HepG2 (cell line): ENCODE data around the gene ZNF740. TPM values are rescaled to one million over a fixed set of nuclear protein-coding genes. Genes with fewer than 3 reads are reported as not detected.

Experiments
- ATAC-seq: fragments of 200-7000 bp; cut with Tn5 transposase; 3 replicates; pipeline ENCODE4 v1.9.1; 2020; ENCODE audit warnings: mild to moderate bottlenecking, moderate library complexity
- BruUV-seq: library from RNA; stranded (reverse); fragments of 400-500 nt; replicated peaks from 2 replicates; lab custom pipeline; 2021; lab: Mats Ljungman, UMichigan
- CTCF ChIA-PET: fragments of 300-600 bp; formaldehyde crosslinking; extraction: SDS; loops from one replicate; lab custom pipeline; 2021; ENCODE audit warnings: low total read pairs, inconsistent platforms, low intra/inter-chr PET ratio; lab: Yijun Ruan, JAX
- POLR2A ChIA-PET: fragments of 350-600 bp; sonication (Branson Sonifier 250); formaldehyde crosslinking; loops from one replicate; lab custom pipeline; 2020; ENCODE audit warnings: antibody characterized with exemption, inconsistent platforms; lab: Yijun Ruan, JAX
- DNase-seq: peaks from one replicate; pipeline ENCODE4 v3.0.0-alpha.2; 2015; ENCODE audit warnings: low spot score
- FAIRE-seq: peaks from 3 replicates; lab custom pipeline; 2011; peaks lifted over from hg19 to GRCh38; lab: Jason Lieb, UNC
- H2AFZ ChIP-seq: one replicate; pipeline ENCODE4 v1.6.1; 2011; ENCODE audit warnings: low read length, inconsistent platforms
- H3K27ac ChIP-seq: fragments of 300-600 bp; 3 replicates; pipeline ENCODE4 v1.8.0; 2011; ENCODE audit warnings: mixed run types, mild to moderate bottlenecking, mixed read lengths, low read length, inconsistent platforms; ENCODE audit not compliant: insufficient read depth; ENCODE audit errors: extremely low read length
- H3K27me3 ChIP-seq, 2 experiments: fragments of 200-600 bp in 1 of 2; 2 replicates in 1 of 2; 3 replicates in 1 of 2; pipeline versions ENCODE4 v1.6.0 to v1.8.0; 2011; ENCODE audit warnings: low read length in 2 of 2, mild to moderate bottlenecking in 2 of 2, moderate library complexity in 2 of 2, inconsistent platforms in 1 of 2; ENCODE audit not compliant: insufficient read depth in 2 of 2, control insufficient read depth in 1 of 2
- H3K36me3 ChIP-seq, 2 experiments: fragments of 200-600 bp in 1 of 2; replicated peaks in 1 of 2; 2 replicates in 1 of 2; 3 replicates in 1 of 2; pipeline versions ENCODE4 v1.5.1 to v1.8.0; 2011; ENCODE audit warnings: low read length in 2 of 2, inconsistent platforms in 1 of 2; ENCODE audit not compliant: insufficient read depth in 2 of 2, control insufficient read depth in 1 of 2
- H3K4me1 ChIP-seq: 2 replicates; pipeline ENCODE4 v1.5.1; 2012; ENCODE audit warnings: low read length, inconsistent platforms; ENCODE audit not compliant: insufficient read depth
- H3K4me2 ChIP-seq: 2 replicates; pipeline ENCODE4 v1.6.0; 2011; ENCODE audit warnings: low read depth, low read length, inconsistent platforms
- H3K4me3 ChIP-seq, 3 experiments: fragments of 200-600 bp in 1 of 3; sonication (generic), shearing (Covaris generic) in 1 of 3; replicated peaks in 1 of 3; 2 replicates each; pipeline ENCODE4 v1.5.1; 2011 to 2016; ENCODE audit warnings: low read length in 3 of 3, inconsistent platforms in 2 of 3, low read depth in 2 of 3, mild to moderate bottlenecking in 2 of 3, control low read depth in 1 of 3, mixed read lengths in 1 of 3; ENCODE audit not compliant: insufficient read depth in 1 of 3
- H3K79me2 ChIP-seq: one replicate; pipeline ENCODE4 v1.6.1; 2011; ENCODE audit warnings: low read length, inconsistent platforms; ENCODE audit not compliant: insufficient read depth
- H3K9ac ChIP-seq: 2 replicates; pipeline ENCODE4 v1.6.0; 2011; ENCODE audit warnings: mild to moderate bottlenecking, low read depth, low read length, inconsistent platforms; ENCODE audit not compliant: insufficient read depth
- H3K9me3 ChIP-seq: 2 replicates; pipeline ENCODE4 v1.5.1; 2012; ENCODE audit warnings: mild to moderate bottlenecking, low read length
- H4K20me1 ChIP-seq: 2 replicates; pipeline ENCODE4 v1.6.0; 2011; ENCODE audit warnings: inconsistent platforms, mild to moderate bottlenecking, low read length, moderate library complexity; ENCODE audit not compliant: insufficient read depth
- CENPT ChIP-seq: sonication (generic); formaldehyde crosslinking; IDR thresholded peaks from 2 replicates; pipeline ENCODE4 v1.8.0; 2022; ENCODE audit warnings: low read depth, mild to moderate bottlenecking, moderate library complexity, missing genetic modification reagents
- CENPX ChIP-seq: sonication (generic); formaldehyde crosslinking; IDR thresholded peaks from 2 replicates; pipeline ENCODE4 v1.9.0; 2021; ENCODE audit warnings: mild to moderate bottlenecking, missing genetic modification reagents, moderate library complexity
- ERF ChIP-seq: IDR thresholded peaks from 2 replicates; pipeline ENCODE4 v1.6.1; 2018; ENCODE audit warnings: missing biosample characterization, missing genetic modification reagents
- FOXA1 ChIP-seq, 2 experiments: fragments of 450-650 bp in 1 of 2; sonication (generic) in 1 of 2; formaldehyde crosslinking in 1 of 2; IDR thresholded peaks; 2 replicates each; pipeline versions ENCODE4 v1.4.0 to v1.6.1; 2016 to 2020; ENCODE audit warnings: missing genetic modification reagents in 1 of 2
- SAP130 ChIP-seq: IDR thresholded peaks from 2 replicates; pipeline ENCODE4 v1.6.1; 2016; ENCODE audit warnings: low read depth
- TEAD3 ChIP-seq: optimal IDR thresholded peaks from 2 replicates; pipeline ENCODE3; 2016; ENCODE audit warnings: borderline replicate concordance
- TGIF2 ChIP-seq: IDR thresholded peaks from 2 replicates; pipeline ENCODE4 v1.6.1; 2016; ENCODE audit warnings: control low read depth, missing compliant biosample characterization
- TRIM24 ChIP-seq: sonication (generic); formaldehyde crosslinking; IDR thresholded peaks from 2 replicates; pipeline ENCODE4 v1.8.0; 2022; ENCODE audit warnings: mild to moderate bottlenecking, missing genetic modification reagents
- ZFP90 ChIP-seq: sonication (generic); formaldehyde crosslinking; IDR thresholded peaks from 2 replicates; pipeline ENCODE4 v1.8.0; 2022; ENCODE audit warnings: missing genetic modification reagents, mild to moderate bottlenecking, inconsistent platforms, borderline replicate concordance
- ZNF619 ChIP-seq: sonication (generic); formaldehyde crosslinking; IDR thresholded peaks from 2 replicates; pipeline ENCODE4 v1.4.0; 2020; ENCODE audit warnings: mild to moderate bottlenecking, missing genetic modification reagents
- ZNF709 ChIP-seq: sonication (generic); formaldehyde crosslinking; IDR thresholded peaks from 2 replicates; pipeline ENCODE4 v1.5.0; 2020; ENCODE audit warnings: mild to moderate bottlenecking, missing genetic modification reagents
- WGBS: methylation state at CpG from one replicate; pipeline ENCODE4 v1.1.6; 2017; ENCODE audit warnings: low lambda C conversion rate; 5-methylcytosine and 5-hydroxymethylcytosine counted together
- in situ Hi-C: cut with HindIII; loops from 2 replicates; pipeline ENCODE4 v1.10.0; 2017; ENCODE audit warnings: low pct_unique_long_range_greater_than_20kb; ENCODE audit not compliant: extremely low pct_ligation_motif_present
- intact Hi-C: fragments of 100-400 bp; cut with micrococcal nuclease; formaldehyde crosslinking; loops from one replicate; pipeline ENCODE4 v1.10.0; 2022; ENCODE audit not compliant: unreplicated experiment
- polyA plus RNA-seq, 8 experiments: library from polyadenylated mRNA; depleted of rRNA in 3 of 8; stranded (reverse) in 7 of 8; unstranded in 1 of 8; fragments of >200 nt; fragmentation: Illumina TruSeq in 4 of 8; extraction: Trizol in 4 of 8; gene quantifications; 2 replicates each; pipeline versions ENCODE4 v1.2.1 to v1.2.3, GENCODE V29; 2011 to 2016; ENCODE audit warnings: low read depth in 4 of 8, missing spikeins in 1 of 8, mixed read lengths in 1 of 8; ENCODE audit not compliant: insufficient read depth in 1 of 8
- total RNA-seq, 5 experiments: library from RNA; depleted of rRNA; stranded (reverse); fragments of >200 nt; fragmentation: Illumina TruSeq; extraction: Trizol; gene quantifications; 2 replicates each; pipeline ENCODE4 v1.2.3, GENCODE V29; 2016; ENCODE audit warnings: low read depth in 1 of 5
- TF ChIP-seq, protein P1 (sequence below), 2 experiments: sonication (generic) in 1 of 2; formaldehyde crosslinking in 1 of 2; IDR thresholded peaks; 2 replicates each; pipeline versions ENCODE4 v1.5.1 to v1.6.1; 2011 to 2020; ENCODE audit warnings: borderline replicate concordance in 1 of 2, low read depth in 1 of 2, low read length in 1 of 2, mild to moderate bottlenecking in 1 of 2, missing genetic modification reagents in 1 of 2, moderate library complexity in 1 of 2

The ZNF740 gene
- total and polyA plus RNA-seq, 2 of the 13 experiments (the other 11 are each of a cell fraction or from before 2014, with no cell fraction given), result 16.9 to 19.0 TPM

DNA sequence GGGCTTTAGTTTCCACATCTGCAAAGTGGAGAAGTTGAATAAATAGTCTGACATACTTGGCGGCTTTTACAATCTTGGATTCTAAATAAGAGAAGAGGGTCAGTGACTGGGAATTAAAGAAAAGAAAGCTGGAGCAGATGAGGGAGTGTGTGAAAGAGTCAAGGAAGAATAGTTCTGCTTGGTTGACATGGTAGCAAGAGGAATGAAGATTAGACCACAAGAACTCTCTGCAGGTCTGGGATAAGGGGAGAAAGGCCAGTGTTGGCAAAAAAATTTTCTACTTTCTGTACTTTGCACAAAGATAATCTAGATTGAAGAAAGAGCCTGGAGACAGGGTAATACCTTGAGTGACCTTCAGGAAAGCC lies 20.6 kb downstream of the ZNF740 start:
- ATAC-seq, result no peak
- Histone ChIP-seq H3K27ac (no peak overlapping the region), H3K9ac (no peak overlapping the region), H3K4me3 (no peak overlapping the region; a peak in 1 of 6 replicates), H3K4me1 (peaks cover 34% of the 10 kb centered on the region), H3K9me3 (no peaks in the 10 kb centered on the region), H3K79me2 (no peaks in the 10 kb centered on the region), H3K36me3 (no peaks in the 10 kb centered on the region), H3K4me2 (no peak overlapping the region), H2AFZ (no peak overlapping the region), H4K20me1 (no peaks in the 10 kb centered on the region), H3K27me3 (peaks cover 0 to 8% of the 10 kb centered on the region in 2 experiments; a peak in 1 of 5 replicates)
- intact Hi-C loops, result no loop called here
- in situ Hi-C loops, result no loop called here
- TF ChIP-seq ZNF709, result no peak
- no peak for TF ChIP-seq TEAD3 (CRISPR knock-in tag)
- TF ChIP-seq CENPT (CRISPR knock-in tag), result no peak
- TF ChIP-seq TRIM24 (CRISPR knock-in tag), result no peak
- TF ChIP-seq SAP130, result no peak
- no peak for TF ChIP-seq ZNF619
- TF ChIP-seq CENPX (CRISPR knock-in tag), result no peak
- TF ChIP-seq FOXA1 (IDR thresholded peaks at IDR 0.05), result no peak
- TF ChIP-seq FOXA1 (CRISPR knock-in tag; IDR thresholded peaks at IDR 0.05), result no peak
- no peak for TF ChIP-seq TGIF2
- no peak for TF ChIP-seq ERF (CRISPR knock-in tag)
- TF ChIP-seq ZFP90 (CRISPR knock-in tag), result no peak
- TF ChIP-seq, protein P1, sequence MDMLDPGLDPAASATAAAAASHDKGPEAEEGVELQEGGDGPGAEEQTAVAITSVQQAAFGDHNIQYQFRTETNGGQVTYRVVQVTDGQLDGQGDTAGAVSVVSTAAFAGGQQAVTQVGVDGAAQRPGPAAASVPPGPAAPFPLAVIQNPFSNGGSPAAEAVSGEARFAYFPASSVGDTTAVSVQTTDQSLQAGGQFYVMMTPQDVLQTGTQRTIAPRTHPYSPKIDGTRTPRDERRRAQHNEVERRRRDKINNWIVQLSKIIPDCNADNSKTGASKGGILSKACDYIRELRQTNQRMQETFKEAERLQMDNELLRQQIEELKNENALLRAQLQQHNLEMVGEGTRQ (IDR thresholded peaks at IDR 0.05; ENCODE audit: low read depth, low read length), result no peak
- TF ChIP-seq, protein P1 (CRISPR knock-in tag; IDR thresholded peaks at IDR 0.05; ENCODE audit: borderline replicate concordance), result no peak
- CTCF ChIA-PET, result no interaction called here
- WGBS, result 15% methylated on average over 1 of the region's 1 CpG
- POLR2A ChIA-PET, result interaction anchor here (0.9 to 1.2 kb wide), 2 partner anchors 21 to 120 kb away, joined by 3 to 4 read pairs; partner anchors contain the start of gene AAAS
- no peak for DNase-seq
- no peak for FAIRE-seq
- no TSS peak for BruUV-seq
